ENCODE measurements around the gene IRAK2. TPM values are rescaled to one million over a fixed set of nuclear protein-coding genes. Genes with fewer than 3 reads are reported as not detected.

The IRAK2 gene
- total RNA-seq, 4 donors from 2014 or later, result 7.0 to 15.0 (median 11.4) TPM

DNA sequence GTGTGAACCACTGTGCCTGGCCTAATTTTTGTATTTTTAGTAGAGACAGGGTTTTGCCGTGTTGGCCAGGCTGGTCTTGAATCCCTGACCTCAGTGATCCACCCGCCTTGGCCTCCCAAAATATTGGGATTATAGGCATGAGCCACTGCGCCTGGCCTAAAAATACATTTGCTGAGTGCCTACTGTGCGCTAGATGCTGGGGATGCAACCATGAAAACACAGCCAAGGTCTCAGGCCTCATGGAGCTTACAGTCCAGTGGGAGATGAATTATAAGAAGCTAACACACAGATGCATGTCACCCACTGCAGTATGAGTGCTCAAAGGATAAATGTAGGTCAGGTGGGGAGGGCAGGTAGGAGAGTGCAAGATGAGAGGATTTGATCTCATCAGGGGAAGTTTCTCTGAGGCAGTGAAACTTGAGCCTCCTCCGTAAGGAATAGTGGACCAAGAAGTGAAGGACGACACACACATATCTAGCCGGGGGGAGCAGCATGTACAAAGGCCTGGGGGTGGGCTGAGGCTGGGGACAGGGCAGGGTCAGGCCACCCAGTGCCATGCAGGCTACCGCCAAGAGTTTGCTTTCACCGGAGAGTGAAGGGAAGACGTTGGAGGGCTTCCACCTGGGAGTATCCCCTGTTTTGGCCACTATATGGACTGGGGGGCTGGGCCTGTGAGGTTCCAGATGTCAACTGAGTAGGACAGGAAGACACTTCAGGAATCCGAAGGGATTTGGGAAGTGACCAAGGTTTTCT is 24.3 kb downstream of the IRAK2 start:
- TF ChIP-seq, protein P1, sequence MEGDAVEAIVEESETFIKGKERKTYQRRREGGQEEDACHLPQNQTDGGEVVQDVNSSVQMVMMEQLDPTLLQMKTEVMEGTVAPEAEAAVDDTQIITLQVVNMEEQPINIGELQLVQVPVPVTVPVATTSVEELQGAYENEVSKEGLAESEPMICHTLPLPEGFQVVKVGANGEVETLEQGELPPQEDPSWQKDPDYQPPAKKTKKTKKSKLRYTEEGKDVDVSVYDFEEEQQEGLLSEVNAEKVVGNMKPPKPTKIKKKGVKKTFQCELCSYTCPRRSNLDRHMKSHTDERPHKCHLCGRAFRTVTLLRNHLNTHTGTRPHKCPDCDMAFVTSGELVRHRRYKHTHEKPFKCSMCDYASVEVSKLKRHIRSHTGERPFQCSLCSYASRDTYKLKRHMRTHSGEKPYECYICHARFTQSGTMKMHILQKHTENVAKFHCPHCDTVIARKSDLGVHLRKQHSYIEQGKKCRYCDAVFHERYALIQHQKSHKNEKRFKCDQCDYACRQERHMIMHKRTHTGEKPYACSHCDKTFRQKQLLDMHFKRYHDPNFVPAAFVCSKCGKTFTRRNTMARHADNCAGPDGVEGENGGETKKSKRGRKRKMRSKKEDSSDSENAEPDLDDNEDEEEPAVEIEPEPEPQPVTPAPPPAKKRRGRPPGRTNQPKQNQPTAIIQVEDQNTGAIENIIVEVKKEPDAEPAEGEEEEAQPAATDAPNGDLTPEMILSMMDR (IDR thresholded peaks at IDR 0.05), result no peak
- TF ChIP-seq POLR2A (IDR thresholded peaks at IDR 0.05), result no peak
- no peak overlapping the region for H3K4me3 ChIP-seq (ENCODE audit: low read depth, poor library complexity, severe bottlenecking)
- WGBS, 2 donors, result 55 to 56% methylated on average over 11 of the region's 11 CpGs
- no peak for DNase-seq (ENCODE audit: low spot score in 2 of 2)
- intact Hi-C loops (cut with DNase I; ENCODE audit: low total_unique reads), result no loop called here

DNA sequence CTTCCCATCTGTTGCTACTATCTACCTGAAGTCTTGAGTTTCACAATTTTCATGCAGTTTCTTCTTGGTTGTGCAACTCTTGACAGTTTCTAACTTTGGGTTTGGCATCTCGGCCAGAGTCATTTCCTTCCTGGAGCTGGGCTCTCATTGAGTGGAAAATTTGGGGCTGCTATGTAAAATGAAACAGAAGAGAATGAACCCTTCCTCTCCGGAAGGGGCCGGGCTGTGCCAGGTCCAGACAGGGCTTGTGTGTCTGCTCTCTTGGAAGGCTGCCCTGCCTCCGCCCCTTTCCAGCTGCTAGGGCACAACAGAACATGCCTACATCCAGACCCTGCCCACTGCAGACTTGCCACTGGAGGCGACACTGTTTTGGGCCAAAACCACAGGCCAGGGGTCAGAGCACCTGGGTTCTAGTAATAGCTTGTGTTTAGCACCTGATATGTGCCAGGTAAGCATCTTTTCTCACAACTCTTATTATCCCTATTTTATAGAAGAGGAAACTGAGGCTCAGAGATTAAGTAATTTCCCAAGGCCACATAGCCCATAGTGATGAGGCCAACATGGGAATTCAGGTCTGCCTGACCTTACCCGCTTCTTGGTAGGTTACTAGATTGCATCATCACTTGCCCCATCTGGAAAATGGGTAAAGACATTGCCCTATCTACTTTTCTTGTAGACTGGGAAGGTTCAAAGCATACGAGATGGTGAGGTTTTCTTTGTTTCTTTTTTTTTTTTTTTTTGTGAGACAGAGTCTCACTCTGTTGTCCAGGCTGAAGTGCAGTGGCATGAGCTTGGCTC is 25.0 kb downstream of the IRAK2 start:
- peak; percentile 89 to 98 for DNase-seq (ENCODE audit: low spot score in 2 of 2)
- intact Hi-C loops (cut with DNase I; ENCODE audit: low total_unique reads), result no loop called here
- no peak overlapping the region for H3K4me3 ChIP-seq (ENCODE audit: low read depth, poor library complexity, severe bottlenecking)
- WGBS, 2 donors, result 15 to 19% methylated on average over 7 of the region's 7 CpGs
- TF ChIP-seq, protein P1 (IDR thresholded peaks at IDR 0.05), result no peak
- no peak for TF ChIP-seq POLR2A (IDR thresholded peaks at IDR 0.05)

DNA sequence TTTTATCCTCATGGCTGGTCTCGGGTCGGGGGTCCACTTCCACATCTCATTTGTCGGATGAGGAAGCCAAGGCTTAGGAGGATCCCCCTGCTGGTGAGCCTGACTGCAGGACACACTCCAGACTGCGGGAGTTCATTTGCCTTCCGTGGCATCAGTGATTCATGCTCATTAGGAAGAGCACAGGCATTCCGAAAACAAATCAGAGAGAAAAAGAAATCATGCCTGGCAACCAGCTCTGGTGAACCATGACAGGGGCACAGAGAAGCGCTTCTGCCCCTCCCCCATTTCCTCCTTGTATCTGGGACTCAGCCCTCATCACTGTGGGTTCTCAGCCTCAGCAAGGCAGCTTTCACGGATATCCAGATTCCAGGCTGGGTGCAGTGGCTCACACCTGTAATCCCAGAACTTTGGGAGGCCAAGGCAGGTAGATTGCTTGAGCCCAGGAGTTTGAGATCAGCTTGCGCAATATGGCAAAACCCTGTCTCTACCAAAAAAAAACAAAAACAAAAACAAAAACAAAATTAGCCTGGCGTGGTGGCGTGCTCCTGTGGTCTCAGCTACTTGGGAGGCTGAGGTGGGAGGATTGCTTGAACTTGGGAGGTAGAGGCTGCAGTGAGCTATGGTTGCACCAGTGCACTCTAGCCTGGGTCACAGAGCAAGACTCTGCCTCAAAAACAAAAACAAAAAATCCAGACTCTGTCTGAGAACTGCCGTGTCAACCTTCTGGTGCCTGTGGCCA is 28.4 kb downstream of the IRAK2 start:
- intact Hi-C loops (cut with DNase I; ENCODE audit: low total_unique reads), result no loop called here
- no peak for DNase-seq (ENCODE audit: low spot score in 2 of 2)
- TF ChIP-seq, protein P1 (IDR thresholded peaks at IDR 0.05), result no peak
- TF ChIP-seq POLR2A (IDR thresholded peaks at IDR 0.05), result no peak
- H3K4me3 ChIP-seq (ENCODE audit: low read depth, poor library complexity, severe bottlenecking), result no peak overlapping the region
- 53 to 54% methylated on average over 12 of the region's 12 CpGs for WGBS, 2 donors

DNA sequence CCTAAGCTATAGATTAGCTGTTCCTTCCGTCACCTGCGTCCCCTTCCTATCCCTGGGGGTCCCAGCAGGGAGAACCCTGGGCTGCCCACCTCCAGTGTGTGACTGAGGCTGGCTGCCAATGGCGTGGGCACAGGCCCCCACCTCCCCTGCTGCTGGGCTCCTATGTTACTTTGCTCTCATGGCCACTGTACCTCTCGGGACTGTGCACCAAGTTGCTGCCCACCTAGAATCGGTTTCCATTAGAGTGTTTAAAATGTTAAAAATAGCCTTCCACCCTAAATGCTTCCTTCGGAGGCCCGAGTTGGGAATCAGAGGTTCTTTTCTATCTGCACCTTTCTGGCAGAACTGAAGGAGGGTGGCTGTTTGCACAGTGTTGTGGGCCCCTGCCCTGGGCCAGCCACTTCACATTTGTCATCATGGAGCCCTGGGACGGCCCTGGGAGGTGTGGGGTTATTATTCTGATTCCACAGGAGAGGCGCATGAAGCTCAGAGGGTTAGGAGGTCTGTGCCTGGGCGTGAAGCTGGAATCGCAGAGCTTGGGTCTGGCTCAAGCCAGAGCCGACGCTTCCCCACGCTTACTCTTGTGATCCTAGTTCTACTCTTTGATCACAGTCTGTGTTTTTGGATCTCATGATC is 29.1 kb downstream of the IRAK2 start:
- no peak for TF ChIP-seq POLR2A (IDR thresholded peaks at IDR 0.05)
- TF ChIP-seq, protein P1 (IDR thresholded peaks at IDR 0.05), result no peak
- intact Hi-C loops (cut with DNase I; ENCODE audit: low total_unique reads), result no loop called here
- no peak for DNase-seq (ENCODE audit: low spot score in 2 of 2)
- H3K4me3 ChIP-seq (ENCODE audit: low read depth, poor library complexity, severe bottlenecking), result no peak overlapping the region
- 57 to 64% methylated on average over 12 to 14 of the region's 14 CpGs for WGBS, 2 donors

DNA sequence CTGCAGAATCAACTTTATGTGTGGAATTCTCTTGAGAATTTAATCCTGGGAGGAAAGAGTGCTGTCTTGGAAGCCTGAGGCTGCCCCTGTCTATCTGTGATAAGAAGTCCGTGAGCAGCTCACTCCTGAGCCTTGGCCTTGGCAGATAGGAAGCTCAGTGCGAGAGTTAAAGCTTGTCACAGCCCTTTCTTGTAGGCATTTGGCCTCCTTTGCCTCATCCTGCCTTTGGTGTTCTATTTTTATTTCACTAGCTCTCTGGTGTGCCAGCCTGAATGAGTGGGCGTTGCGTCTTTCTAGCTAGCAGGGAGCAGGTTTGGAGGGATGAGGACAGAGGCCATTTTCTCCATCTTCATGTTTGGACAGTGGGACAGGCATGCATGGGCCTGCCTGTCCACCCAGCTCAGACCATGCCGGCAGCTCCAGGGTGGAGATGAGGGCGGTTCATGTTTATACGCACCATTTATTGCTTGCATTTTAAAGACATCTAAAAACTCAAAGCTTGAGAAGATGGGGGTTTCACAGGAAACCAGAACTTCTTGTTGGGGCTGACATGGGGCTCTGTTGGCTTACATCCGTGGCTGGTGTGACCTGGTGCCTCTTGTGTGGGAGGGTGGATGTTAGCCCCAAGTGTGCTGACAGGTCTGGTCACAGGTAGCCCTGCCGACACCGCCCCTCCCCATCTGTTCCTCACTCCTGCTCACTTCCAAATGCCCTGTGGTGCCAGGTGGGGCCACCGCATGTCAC is 29.8 kb downstream of the IRAK2 start:
- no peak for DNase-seq (ENCODE audit: low spot score in 2 of 2)
- WGBS, 2 donors, result 25 to 34% methylated on average over 11 of the region's 11 CpGs

More for the DNA sequence above, 29.8 kb downstream of the IRAK2 start:
- TF ChIP-seq, protein P1 (IDR thresholded peaks at IDR 0.05), result no peak
- no peak for TF ChIP-seq POLR2A (IDR thresholded peaks at IDR 0.05)
- no peak overlapping the region for H3K4me3 ChIP-seq (ENCODE audit: low read depth, poor library complexity, severe bottlenecking)
- intact Hi-C loops (cut with DNase I; ENCODE audit: low total_unique reads), result no loop called here

All from lower leg skin (tissue), 4 donors.